ENCODE measurements around the gene PTPRM.

The PTPRM gene

GRCh38 chr18:7855671-7856070 lies 288.6 kb downstream of the PTPRM start:
- DNase-seq (ENCODE audit: low spot score) = no peak

- no peak for DNase-seq (ENCODE audit: low spot score)
Observed at GRCh38 chr18:7856116-7856515, 289.0 kb downstream of the PTPRM start.

GRCh38 chr18:7856733-7857132 lies 289.6 kb downstream of the PTPRM start:
- DNase-seq (ENCODE audit: low spot score) = no peak

GRCh38 chr18:7857562-7857961 lies 290.4 kb downstream of the PTPRM start:
- DNase-seq (ENCODE audit: low spot score) = no peak

GRCh38 chr18:7859122-7859521 lies 292.0 kb downstream of the PTPRM start:
- no peak for DNase-seq (ENCODE audit: low spot score)

GRCh38 chr18:7870266-7870665 lies 303.1 kb downstream of the PTPRM start:
- no peak for DNase-seq (ENCODE audit: low spot score)

GRCh38 chr18:7870855-7871254 lies 303.7 kb downstream of the PTPRM start:
- DNase-seq (ENCODE audit: low spot score) = no peak

GRCh38 chr18:7871560-7872456 lies 304.7 kb downstream of the PTPRM start:
- no peak for DNase-seq (ENCODE audit: low spot score)

- no peak for DNase-seq (ENCODE audit: low spot score)
Observed at GRCh38 chr18:7872569-7872968, 305.5 kb downstream of the PTPRM start.

GRCh38 chr18:7873316-7873715 lies 306.2 kb downstream of the PTPRM start:
- DNase-seq (ENCODE audit: low spot score) = no peak

GRCh38 chr18:7876354-7877104 lies 309.4 kb downstream of the PTPRM start:
- DNase-seq (ENCODE audit: low spot score) = no peak

GRCh38 chr18:7877609-7878008 lies 310.5 kb downstream of the PTPRM start:
- DNase-seq (ENCODE audit: low spot score) = no peak

- no peak for DNase-seq (ENCODE audit: low spot score)
Observed at GRCh38 chr18:7878265-7879211, 311.4 kb downstream of the PTPRM start.

- DNase-seq (ENCODE audit: low spot score) = no peak
Observed at GRCh38 chr18:7879717-7880116, 312.6 kb downstream of the PTPRM start.

- DNase-seq (ENCODE audit: low spot score) = no peak
Observed at GRCh38 chr18:7885865-7886264, 318.7 kb downstream of the PTPRM start.

GRCh38 chr18:7886436-7886835 lies 319.3 kb downstream of the PTPRM start:
- DNase-seq (ENCODE audit: low spot score) = no peak

- DNase-seq (ENCODE audit: low spot score) = no peak
Observed at GRCh38 chr18:7889515-7889914, 322.4 kb downstream of the PTPRM start.

GRCh38 chr18:7890075-7890474 lies 323.0 kb downstream of the PTPRM start:
- no peak for DNase-seq (ENCODE audit: low spot score)

GRCh38 chr18:7892556-7892955 lies 325.4 kb downstream of the PTPRM start:
- no peak for DNase-seq (ENCODE audit: low spot score)

- DNase-seq (ENCODE audit: low spot score) = no peak
Observed at GRCh38 chr18:7894592-7894991, 327.5 kb downstream of the PTPRM start.

- DNase-seq (ENCODE audit: low spot score) = no peak
Observed at GRCh38 chr18:7895346-7895745, 328.2 kb downstream of the PTPRM start.

- no peak for DNase-seq (ENCODE audit: low spot score)
Observed at GRCh38 chr18:7896161-7896560, 329.0 kb downstream of the PTPRM start.
